AG04449 (cell line): ENCODE data around the gene ELMO2.

Source experiments
- CTCF ChIA-PET: fragments of 350-600 bp; formaldehyde crosslinking; extraction: SDS; loops from one replicate; lab custom pipeline; 2021; ENCODE audit warnings: antibody characterized with exemption; lab: Yijun Ruan, JAX
- POLR2A ChIA-PET: fragments of 400-600, 350-600 bp; formaldehyde crosslinking; extraction: SDS; loops from one replicate; lab custom pipeline; 2020; ENCODE audit warnings: antibody characterized with exemption, inconsistent platforms; lab: Yijun Ruan, JAX
- DNase-seq: peaks from one replicate; pipeline ENCODE4 v3.0.0-alpha.2; 2010; ENCODE audit warnings: low read depth, low spot score
- H3K4me3 ChIP-seq: 2 replicates; pipeline ENCODE4 v1.5.1; 2011; ENCODE audit warnings: low read depth, mild to moderate bottlenecking, control low read depth, low read length
- TF ChIP-seq, protein P1 (sequence below): IDR thresholded peaks from one replicate; pipeline ENCODE4 v1.5.1; 2011; ENCODE audit warnings: mild to moderate bottlenecking, moderate library complexity, low read length, control low read depth, inconsistent platforms; ENCODE audit not compliant: insufficient read depth; ENCODE audit errors: missing control alignments

The ELMO2 gene

DNA sequence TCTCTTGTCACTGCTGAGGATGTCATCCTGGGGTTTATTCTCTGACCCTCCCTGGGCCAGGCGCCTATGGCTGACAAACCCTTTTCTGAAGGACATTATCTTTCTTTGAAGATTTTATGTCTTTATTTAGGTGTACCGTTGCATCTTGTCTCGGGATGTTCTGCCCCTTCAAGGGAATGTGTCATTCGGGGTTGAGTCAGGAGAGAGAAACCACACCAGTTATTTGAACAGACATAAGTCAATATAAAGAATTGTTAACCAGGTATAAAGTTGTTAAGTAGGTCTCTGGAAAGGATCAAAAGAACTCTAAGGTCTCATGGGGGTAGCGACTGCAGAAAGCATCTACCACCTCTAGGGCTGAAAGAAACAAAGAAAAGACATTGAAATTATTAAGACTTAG lies 8.2 kb upstream of the ELMO2 start:
- DNase-seq: no peak
- no peak overlapping the region for H3K4me3 ChIP-seq
- TF ChIP-seq, protein P1, sequence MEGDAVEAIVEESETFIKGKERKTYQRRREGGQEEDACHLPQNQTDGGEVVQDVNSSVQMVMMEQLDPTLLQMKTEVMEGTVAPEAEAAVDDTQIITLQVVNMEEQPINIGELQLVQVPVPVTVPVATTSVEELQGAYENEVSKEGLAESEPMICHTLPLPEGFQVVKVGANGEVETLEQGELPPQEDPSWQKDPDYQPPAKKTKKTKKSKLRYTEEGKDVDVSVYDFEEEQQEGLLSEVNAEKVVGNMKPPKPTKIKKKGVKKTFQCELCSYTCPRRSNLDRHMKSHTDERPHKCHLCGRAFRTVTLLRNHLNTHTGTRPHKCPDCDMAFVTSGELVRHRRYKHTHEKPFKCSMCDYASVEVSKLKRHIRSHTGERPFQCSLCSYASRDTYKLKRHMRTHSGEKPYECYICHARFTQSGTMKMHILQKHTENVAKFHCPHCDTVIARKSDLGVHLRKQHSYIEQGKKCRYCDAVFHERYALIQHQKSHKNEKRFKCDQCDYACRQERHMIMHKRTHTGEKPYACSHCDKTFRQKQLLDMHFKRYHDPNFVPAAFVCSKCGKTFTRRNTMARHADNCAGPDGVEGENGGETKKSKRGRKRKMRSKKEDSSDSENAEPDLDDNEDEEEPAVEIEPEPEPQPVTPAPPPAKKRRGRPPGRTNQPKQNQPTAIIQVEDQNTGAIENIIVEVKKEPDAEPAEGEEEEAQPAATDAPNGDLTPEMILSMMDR: no peak
- POLR2A ChIA-PET: no interaction called here
- CTCF ChIA-PET: interaction anchor here (0.7 kb wide), 1 partner anchor 668 kb away, joined by 3 read pairs; no protein-coding TSS in a partner anchor

DNA sequence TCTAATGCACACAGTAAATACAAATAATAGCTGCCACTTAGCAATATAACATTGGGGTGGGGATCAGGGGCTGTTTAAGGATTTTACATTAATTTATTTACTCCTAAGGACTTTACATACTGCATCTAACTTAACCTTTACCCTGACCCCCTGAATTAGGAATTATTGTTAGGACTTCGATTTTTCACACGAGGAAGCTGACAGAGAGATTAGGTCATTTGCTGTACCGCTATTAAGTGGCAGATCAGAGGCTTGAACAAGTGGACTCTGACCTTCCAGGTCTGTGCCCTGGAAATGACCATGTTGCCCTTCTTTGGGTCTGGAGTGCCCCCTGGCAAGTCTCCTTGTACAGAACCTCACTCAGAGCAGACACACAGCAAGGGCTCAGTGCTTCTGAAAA lies 5.2 kb upstream of the ELMO2 start:
- TF ChIP-seq, protein P1: no peak
- ChIA-PET CTCF (interaction anchor here (0.9 to 2.4 kb wide), 11 partner anchors 8 to 397 kb away, joined by 3 to 9 read pairs (median 3); no protein-coding TSS in a partner anchor), POLR2A (no interaction called here)
- no peak for DNase-seq
- no peak overlapping the region for H3K4me3 ChIP-seq

DNA sequence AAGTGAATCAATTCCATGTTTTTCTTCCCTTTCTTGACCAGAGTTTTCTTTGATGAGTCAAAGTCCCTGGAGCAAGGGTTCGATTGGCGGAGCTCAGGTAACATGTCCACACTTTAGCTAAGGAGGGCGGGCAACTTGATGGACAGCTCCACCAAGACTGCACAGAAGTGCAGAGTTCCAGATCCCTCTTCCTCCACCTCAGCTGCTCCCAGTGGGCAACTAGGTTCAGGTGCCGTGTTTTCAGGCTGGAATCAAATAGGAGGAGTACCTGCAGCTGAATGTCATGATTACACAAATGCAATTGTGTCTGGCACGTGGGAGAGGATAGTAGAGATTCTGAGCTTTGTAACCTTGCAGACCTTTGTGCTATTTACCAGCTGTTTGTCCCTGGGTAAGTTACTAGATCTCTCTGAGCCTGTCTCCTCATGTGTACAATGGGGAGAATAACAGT lies 1.9 kb upstream of the ELMO2 start:
- ChIA-PET CTCF (interaction anchor here (0.8 to 2.3 kb wide), 5 partner anchors 103 to 438 kb away, joined by 3 to 10 read pairs (median 6); no protein-coding TSS in a partner anchor), POLR2A (no interaction called here)
- TF ChIP-seq, protein P1: no peak
- no peak for DNase-seq
- no peak overlapping the region for H3K4me3 ChIP-seq

DNA sequence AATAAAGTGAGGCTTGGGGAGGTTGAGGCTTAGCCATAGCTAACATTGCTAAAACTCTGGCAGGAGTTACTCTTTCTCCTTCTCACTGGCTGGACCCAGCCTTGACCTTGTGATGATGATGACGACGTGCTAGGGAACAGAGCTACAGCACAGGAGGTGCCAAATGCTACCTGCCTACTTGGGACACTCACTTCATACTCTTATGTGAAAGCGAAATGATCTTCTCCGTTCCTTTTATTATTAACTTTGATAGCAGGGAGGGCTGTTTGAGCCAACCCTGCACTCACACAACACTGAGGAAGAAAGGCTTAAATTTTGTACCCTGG lies 1.2 kb upstream of the ELMO2 start:
- no peak overlapping the region for H3K4me3 ChIP-seq
- CTCF ChIA-PET: interaction anchor here (0.7 to 2.3 kb wide), 8 partner anchors 9 to 438 kb away, joined by 3 to 10 read pairs (median 4); no protein-coding TSS in a partner anchor
- POLR2A ChIA-PET: interaction anchor here (1.8 kb wide), 1 partner anchor 43 kb away, joined by 13 read pairs; no protein-coding TSS in a partner anchor
- DNase-seq: no peak
- TF ChIP-seq, protein P1: no peak

DNA sequence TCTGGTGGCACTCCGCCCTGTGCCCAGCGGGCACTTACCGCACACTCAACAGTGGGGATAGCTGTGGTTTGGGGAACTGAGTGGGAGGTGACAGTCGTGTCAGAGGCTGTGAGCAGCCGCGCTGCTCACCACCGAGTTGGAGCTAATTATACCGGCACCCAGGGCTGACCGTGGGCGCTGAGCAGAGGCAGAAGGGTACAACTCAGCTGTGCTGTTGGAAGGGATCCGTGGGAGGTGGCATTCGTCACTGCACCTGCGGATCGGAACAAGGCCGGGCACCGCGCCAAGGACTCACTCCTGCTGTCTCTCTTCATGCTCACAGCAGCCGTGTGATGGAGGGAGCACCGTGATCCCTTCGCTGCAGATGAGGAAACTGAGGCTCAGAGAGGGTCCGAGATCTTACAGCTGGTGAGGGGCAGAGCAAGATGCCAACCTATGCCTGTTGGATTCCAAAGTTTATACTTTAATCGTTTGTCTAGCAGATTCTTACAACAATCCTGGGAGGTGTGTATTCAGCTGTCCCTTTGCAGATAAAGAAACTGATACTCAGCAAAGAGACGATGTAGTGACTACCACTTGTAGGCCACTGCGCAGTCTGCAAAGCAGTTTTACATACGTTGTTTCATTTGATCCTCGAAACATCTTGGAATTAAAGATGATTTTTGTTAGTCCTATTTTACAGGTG lies 713 bp upstream of the ELMO2 start:
- ChIA-PET POLR2A (interaction anchor here (0.9 to 1.8 kb wide), 4 partner anchors 43 to 437 kb away, joined by 3 to 13 read pairs (median 3); no protein-coding TSS in a partner anchor), CTCF (interaction anchor here (0.7 to 2.3 kb wide), 10 partner anchors 9 to 437 kb away, joined by 3 to 10 read pairs (median 4); partner anchors contain the start of gene CDH22)
- H3K4me3 ChIP-seq: peak overlapping the region; percentile 64
- TF ChIP-seq, protein P1: no peak
- DNase-seq: no peak

DNA sequence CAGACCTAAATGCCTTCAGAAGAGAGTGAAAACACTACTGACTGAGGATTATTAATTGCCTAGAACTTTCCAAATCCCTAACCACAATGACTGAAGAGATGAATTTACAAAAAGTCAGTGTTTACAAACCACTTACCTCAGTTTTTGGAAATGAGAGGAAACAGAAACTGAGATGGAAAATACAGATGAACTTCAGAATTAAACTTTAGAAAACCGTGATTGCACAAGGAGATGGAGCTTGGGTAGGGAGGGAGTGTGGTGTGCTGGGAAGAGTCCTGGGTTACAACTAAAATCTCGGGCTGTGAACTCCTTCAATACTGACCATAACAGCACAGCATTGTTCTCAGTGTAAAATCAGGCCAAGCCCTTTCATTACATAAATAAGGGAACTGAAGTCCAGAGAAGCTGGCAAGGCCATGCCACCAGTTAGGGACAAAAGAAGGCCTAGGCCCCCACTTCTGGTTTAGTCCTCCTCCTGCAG lies 4.0 kb downstream of the ELMO2 start:
- TF ChIP-seq, protein P1: no peak
- no peak for DNase-seq
- POLR2A ChIA-PET: no interaction called here
- CTCF ChIA-PET: interaction anchor here (1.2 to 2.8 kb wide), 2 partner anchors 9 to 38 kb away, joined by 6 to 11 read pairs; no protein-coding TSS in a partner anchor
- no peak overlapping the region for H3K4me3 ChIP-seq
